ENCODE results near the gene DDX54. TPM values are rescaled to one million over a fixed set of nuclear protein-coding genes. Genes with fewer than 3 reads are reported as not detected.
"Not testable (repeated sequence)": the region's sequence is repeated elsewhere in the genome, so short reads cannot be mapped to it uniquely, and the experiment has no call there.

Gene DDX54
- total RNA-seq, 1 donor, result 40.2 TPM

GRCh38 chr12:113127791-113128199 lies 57.5 kb downstream of the DDX54 start:
- peak; percentile 82 for DNase-seq (ENCODE audit: insufficient read length, low spot score, missing footprints)
- no peaks in the 10 kb centered on the region for H4K20me1 ChIP-seq (ENCODE audit: insufficient read depth, low read length)
- no peak for TF ChIP-seq CTCF (IDR thresholded peaks at IDR 0.05; ENCODE audit: extremely low read depth, low read depth, low read length)
- no peak overlapping the region for H3K27ac ChIP-seq (ENCODE audit: low read depth, low read length)
- no peaks in the 10 kb centered on the region for H3K79me2 ChIP-seq (ENCODE audit: insufficient read depth, low read length)
- no peak overlapping the region for H2AFZ ChIP-seq (ENCODE audit: low read length)
- no peaks in the 10 kb centered on the region for H3K4me1 ChIP-seq (ENCODE audit: insufficient read depth, low read length)
- no peaks in the 10 kb centered on the region for H3K27me3 ChIP-seq (ENCODE audit: insufficient read depth, low read length)
- H3K9me3 ChIP-seq (ENCODE audit: low read depth, low read length), result no peaks in the 10 kb centered on the region
- H3K4me3 ChIP-seq (ENCODE audit: insufficient read depth, low read length), result no peak overlapping the region
- no peak overlapping the region for H3K4me2 ChIP-seq (ENCODE audit: insufficient read depth, low read length)
- no peaks in the 10 kb centered on the region for H3K36me3 ChIP-seq (ENCODE audit: insufficient read depth, low read length)

GRCh38 chr12:113120670-113121370 lies 64.5 kb downstream of the DDX54 start:
- Histone ChIP-seq H3K36me3 (ENCODE audit: insufficient read depth, low read length) (no peaks in the 10 kb centered on the region), H4K20me1 (ENCODE audit: insufficient read depth, low read length) (no peaks in the 10 kb centered on the region), H2AFZ (ENCODE audit: low read length) (no peak overlapping the region), H3K4me2 (ENCODE audit: insufficient read depth, low read length) (no peak overlapping the region), H3K27me3 (ENCODE audit: insufficient read depth, low read length) (no peaks in the 10 kb centered on the region), H3K79me2 (ENCODE audit: insufficient read depth, low read length) (no peaks in the 10 kb centered on the region), H3K27ac (ENCODE audit: low read depth, low read length) (no peak overlapping the region), H3K4me1 (ENCODE audit: insufficient read depth, low read length) (no peaks in the 10 kb centered on the region), H3K4me3 (ENCODE audit: insufficient read depth, low read length) (no peak overlapping the region), H3K9me3 (ENCODE audit: low read depth, low read length) (no peaks in the 10 kb centered on the region)
- no peak for TF ChIP-seq CTCF (IDR thresholded peaks at IDR 0.05; ENCODE audit: extremely low read depth, low read depth, low read length)
- peak; percentile 34 for DNase-seq (ENCODE audit: insufficient read length, low spot score, missing footprints)

GRCh38 chr12:113119980-113120669 lies 65.2 kb downstream of the DDX54 start:
- no peak overlapping the region for H2AFZ ChIP-seq (ENCODE audit: low read length)
- no peak for TF ChIP-seq CTCF (IDR thresholded peaks at IDR 0.05; ENCODE audit: extremely low read depth, low read depth, low read length)
- no peaks in the 10 kb centered on the region for H4K20me1 ChIP-seq (ENCODE audit: insufficient read depth, low read length)
- H3K27ac ChIP-seq (ENCODE audit: low read depth, low read length), result no peak overlapping the region
- no peak overlapping the region for H3K4me3 ChIP-seq (ENCODE audit: insufficient read depth, low read length)
- no peaks in the 10 kb centered on the region for H3K9me3 ChIP-seq (ENCODE audit: low read depth, low read length)
- no peaks in the 10 kb centered on the region for H3K27me3 ChIP-seq (ENCODE audit: insufficient read depth, low read length)
- H3K36me3 ChIP-seq (ENCODE audit: insufficient read depth, low read length), result no peaks in the 10 kb centered on the region
- peak; percentile 55 for DNase-seq (ENCODE audit: insufficient read length, low spot score, missing footprints)
- H3K79me2 ChIP-seq (ENCODE audit: insufficient read depth, low read length), result no peaks in the 10 kb centered on the region
- no peak overlapping the region for H3K4me2 ChIP-seq (ENCODE audit: insufficient read depth, low read length)
- no peaks in the 10 kb centered on the region for H3K4me1 ChIP-seq (ENCODE audit: insufficient read depth, low read length)

GRCh38 chr12:113118142-113118541 lies 67.1 kb downstream of the DDX54 start:
- no peaks in the 10 kb centered on the region for H3K36me3 ChIP-seq (ENCODE audit: insufficient read depth, low read length)
- TF ChIP-seq CTCF (IDR thresholded peaks at IDR 0.05; ENCODE audit: extremely low read depth, low read depth, low read length), result no peak
- H3K4me2 ChIP-seq (ENCODE audit: insufficient read depth, low read length), result no peak overlapping the region
- H2AFZ ChIP-seq (ENCODE audit: low read length), result no peak overlapping the region
- no peak overlapping the region for H3K4me3 ChIP-seq (ENCODE audit: insufficient read depth, low read length)
- no peaks in the 10 kb centered on the region for H3K79me2 ChIP-seq (ENCODE audit: insufficient read depth, low read length)
- H3K9me3 ChIP-seq (ENCODE audit: low read depth, low read length), result no peaks in the 10 kb centered on the region
- no peak for DNase-seq (ENCODE audit: insufficient read length, low spot score, missing footprints)
- H3K27ac ChIP-seq (ENCODE audit: low read depth, low read length), result no peak overlapping the region
- no peaks in the 10 kb centered on the region for H4K20me1 ChIP-seq (ENCODE audit: insufficient read depth, low read length)
- H3K4me1 ChIP-seq (ENCODE audit: insufficient read depth, low read length), result no peaks in the 10 kb centered on the region
- H3K27me3 ChIP-seq (ENCODE audit: insufficient read depth, low read length), result peaks cover 4% of the 10 kb centered on the region

GRCh38 chr12:113117684-113118083 lies 67.6 kb downstream of the DDX54 start:
- not testable (repeated sequence) for H3K9me3 ChIP-seq (ENCODE audit: low read depth, low read length); H3K4me3 ChIP-seq (ENCODE audit: insufficient read depth, low read length); H3K27ac ChIP-seq (ENCODE audit: low read depth, low read length); DNase-seq (ENCODE audit: insufficient read length, low spot score, missing footprints); H2AFZ ChIP-seq (ENCODE audit: low read length); H3K79me2 ChIP-seq (ENCODE audit: insufficient read depth, low read length); H3K4me1 ChIP-seq (ENCODE audit: insufficient read depth, low read length); H3K36me3 ChIP-seq (ENCODE audit: insufficient read depth, low read length); H3K4me2 ChIP-seq (ENCODE audit: insufficient read depth, low read length); H4K20me1 ChIP-seq (ENCODE audit: insufficient read depth, low read length); H3K27me3 ChIP-seq (ENCODE audit: insufficient read depth, low read length)

Measured in osteoblast (primary cell).